Activated CD8-positive, alpha-beta T cell treated with anti-CD3 and anti-CD28 coated beads for 36 hours (primary cell): ENCODE data around the gene HOXD4. TPM values are rescaled to one million over a fixed set of nuclear protein-coding genes. Genes with fewer than 3 reads are reported as not detected.

Experiments used
- ATAC-seq: fragments of 200-7000 bp; cut with Tn5 transposase; one replicate; pipeline ENCODE4 v1.10.0; 2021; ENCODE audit warnings: mild to moderate bottlenecking, moderate library complexity
- CTCF ChIA-PET: fragments of 350-600 bp; sonication (Branson Sonifier 250); formaldehyde crosslinking; loops from one replicate; lab custom pipeline; 2021; ENCODE audit warnings: antibody characterized with exemption; lab: Charles Lee
- POLR2A ChIA-PET: fragments of 350-600 bp; sonication (Branson Sonifier 250); formaldehyde crosslinking; loops from one replicate; lab custom pipeline; 2021; ENCODE audit warnings: antibody characterized with exemption; lab: Charles Lee
- DNase-seq: peaks from one replicate; pipeline ENCODE4 v3.0.0-alpha.2; 2020
- H3K27ac Mint-ChIP-seq: one replicate; pipeline ENCODE4 v1.8.0; 2021; ENCODE audit warnings: mild to moderate bottlenecking, mixed read lengths
- H3K27me3 Mint-ChIP-seq: one replicate; pipeline ENCODE4 v1.8.0; 2021; ENCODE audit warnings: mixed read lengths
- H3K36me3 Mint-ChIP-seq: one replicate; pipeline ENCODE4 v1.8.0; 2021; ENCODE audit warnings: low read depth, mixed read lengths
- H3K4me1 Mint-ChIP-seq: one replicate; pipeline ENCODE4 v1.8.0; 2021; ENCODE audit warnings: low read depth, mixed read lengths
- H3K4me3 Mint-ChIP-seq: one replicate; pipeline ENCODE4 v1.8.0; 2021; ENCODE audit warnings: mild to moderate bottlenecking, moderate library complexity, mixed read lengths
- H3K9me3 Mint-ChIP-seq: one replicate; pipeline ENCODE4 v1.8.0; 2021; ENCODE audit warnings: mixed read lengths
- CTCF ChIP-seq: fragments of 200-600 bp; IDR thresholded peaks from one replicate; pipeline ENCODE4 v1.8.0; 2022; ENCODE audit warnings: antibody characterized with exemption, mild to moderate bottlenecking
- intact Hi-C: fragments of 100-400 bp; cut with micrococcal nuclease; formaldehyde crosslinking; loops from one replicate; pipeline ENCODE4 v1.10.0; 2022
- total RNA-seq, 2 experiments: library from RNA; stranded (reverse); gene quantifications; one replicate each; pipeline ENCODE4 v1.2.3, GENCODE V29; 2021

HOXD4 gene
- total RNA-seq, 2 experiments from 2014 or later, result not detected

- Mint-ChIP-seq H3K27ac (no peak overlapping the region), H3K4me3 (peak overlapping the region; percentile 73), H3K36me3 (peaks cover 1% of the 10 kb centered on the region), H3K4me1 (peaks cover 15% of the 10 kb centered on the region), H3K27me3 (peaks cover 67% of the 10 kb centered on the region), H3K9me3 (no peaks in the 10 kb centered on the region)
- POLR2A ChIA-PET, result no interaction called here
- CTCF ChIA-PET, result interaction anchor here (1.1 to 1.9 kb wide), 2 partner anchors 46 to 268 kb away, joined by 3 to 5 read pairs; no protein-coding TSS in a partner anchor
- DNase-seq, result peak; percentile 6
- intact Hi-C loops, result no loop called here
- TF ChIP-seq CTCF, result no peak
- no peak for ATAC-seq
Measured at GRCh38 chr2:176187200-176187898, 36.0 kb downstream of the HOXD4 start.

GRCh38 chr2:176187899-176188773 lies 36.8 kb downstream of the HOXD4 start, which contains the start of gene HOXD1:
Gene HOXD1, plus strand, starts transcription at chr2:176188668. Its CDS starts 134 bp downstream, at chr2:176188802.
- intact Hi-C loops, result no loop called here

GRCh38 chr2:176188774-176189680 lies 37.7 kb downstream of the HOXD4 start:
- CTCF ChIA-PET, result interaction anchor here (0.8 to 1.8 kb wide), 4 partner anchors 14 to 266 kb away, joined by 3 to 5 read pairs (median 4); no protein-coding TSS in a partner anchor
- ATAC-seq (no peak), DNase-seq (peak; percentile 15)
- Mint-ChIP-seq H3K36me3 (peaks cover 1% of the 10 kb centered on the region), H3K27me3 (peaks cover 66% of the 10 kb centered on the region), H3K4me3 (peak overlapping the region; percentile 42), H3K4me1 (peaks cover 15% of the 10 kb centered on the region), H3K27ac (no peak overlapping the region), H3K9me3 (no peaks in the 10 kb centered on the region)
- no peak for TF ChIP-seq CTCF
- intact Hi-C loops, result no loop called here
- POLR2A ChIA-PET, result no interaction called here

More at GRCh38 chr2:176187899-176188773, 36.8 kb downstream of the HOXD4 start, which contains the start of gene HOXD1:
- TF ChIP-seq CTCF, result no peak
- peak; percentile 17 for DNase-seq
- POLR2A ChIA-PET, result no interaction called here
- Mint-ChIP-seq H3K27ac (no peak within 1 kb of the TSS), H3K4me1 (peaks cover 15% of the 10 kb centered on the region), H3K27me3 (peaks cover 67% of the 10 kb centered on the region), H3K9me3 (no peaks in the 10 kb centered on the region), H3K36me3 (peaks cover 1% of the 10 kb centered on the region), H3K4me3 (peak within 1 kb of the TSS; percentile 73)
- CTCF ChIA-PET, result interaction anchor here (0.8 to 1.9 kb wide), 4 partner anchors 13 to 267 kb away, joined by 3 to 5 read pairs (median 4); no protein-coding TSS in a partner anchor
- ATAC-seq, result peak; percentile 50

GRCh38 chr2:176189681-176190641 lies 38.6 kb downstream of the HOXD4 start:
- TF ChIP-seq CTCF, result no peak
- intact Hi-C loops, result no loop called here
- Mint-ChIP-seq H3K4me1 (peaks cover 15% of the 10 kb centered on the region), H3K27ac (no peak overlapping the region), H3K4me3 (peak overlapping the region; percentile 42), H3K36me3 (peaks cover 1% of the 10 kb centered on the region), H3K9me3 (no peaks in the 10 kb centered on the region), H3K27me3 (peaks cover 67% of the 10 kb centered on the region)
- peak; percentile 10 for DNase-seq
- ChIA-PET POLR2A (no interaction called here), CTCF (interaction anchor here (1.2 to 1.8 kb wide), 3 partner anchors 20 to 265 kb away, joined by 3 to 5 read pairs (median 4); no protein-coding TSS in a partner anchor)
- no peak for ATAC-seq
